HT-29 (cell line): ENCODE measurements around the gene AFAP1. TPM values are rescaled to one million over a fixed set of nuclear protein-coding genes. Genes with fewer than 3 reads are reported as not detected.
"Not testable (repeated sequence)": the region's sequence is repeated elsewhere in the genome, so short reads cannot be mapped to it uniquely, and the experiment has no call there.

Source experiments
- DNase-seq: peaks from one replicate; pipeline ENCODE4 v3.0.0-alpha.2; 2015; ENCODE audit warnings: low spot score
- total RNA-seq: library from RNA; depleted of rRNA; stranded (reverse); fragments of >200 nt; shearing (Covaris generic); gene quantifications from 2 replicates; pipeline ENCODE4 v1.2.3, GENCODE V29; 2014

The AFAP1 gene
- total RNA-seq, 1 experiment from 2014 or later: 2.9 TPM

GRCh38 chr4:7947927-7948326 is 8.3 kb upstream of the AFAP1 start:
- DNase-seq: no peak

GRCh38 chr4:7945709-7946380 is 6.2 kb upstream of the AFAP1 start:
- no peak for DNase-seq

- no peak for DNase-seq
Measured at GRCh38 chr4:7944599-7945220, 5.0 kb upstream of the AFAP1 start.

- not testable (repeated sequence) for DNase-seq
Measured at GRCh38 chr4:7943688-7944087, 4.0 kb upstream of the AFAP1 start.

GRCh38 chr4:7943211-7943610 is 3.5 kb upstream of the AFAP1 start:
- no peak for DNase-seq

- no peak for DNase-seq
Measured at GRCh38 chr4:7941965-7942496, 2.4 kb upstream of the AFAP1 start.

- peak; percentile 29 for DNase-seq
Measured at GRCh38 chr4:7941111-7941964, 1.7 kb upstream of the AFAP1 start.

GRCh38 chr4:7938609-7939376 is 868 bp downstream of the AFAP1 start:
- peak; percentile 17 for DNase-seq

GRCh38 chr4:7938266-7938608 is 1.4 kb downstream of the AFAP1 start:
- DNase-seq: no peak

GRCh38 chr4:7937006-7937405 is 2.7 kb downstream of the AFAP1 start:
- no peak for DNase-seq

GRCh38 chr4:7933651-7934510 is 5.8 kb downstream of the AFAP1 start:
- no peak for DNase-seq

GRCh38 chr4:7932287-7932686 is 7.4 kb downstream of the AFAP1 start:
- DNase-seq: no peak

- peak; percentile 33 for DNase-seq
Measured at GRCh38 chr4:7929118-7929951, 10.3 kb downstream of the AFAP1 start.

GRCh38 chr4:7928711-7929110 is 10.9 kb downstream of the AFAP1 start:
- DNase-seq: no peak

- no peak for DNase-seq
Measured at GRCh38 chr4:7926822-7927221, 12.8 kb downstream of the AFAP1 start.

GRCh38 chr4:7924570-7924969 is 15.1 kb downstream of the AFAP1 start:
- DNase-seq: no peak

- no peak for DNase-seq
Measured at GRCh38 chr4:7924163-7924562, 15.5 kb downstream of the AFAP1 start.

- DNase-seq: no peak
Measured at GRCh38 chr4:7922466-7922865, 17.2 kb downstream of the AFAP1 start.

- DNase-seq: no peak
Measured at GRCh38 chr4:7918981-7919380, 20.7 kb downstream of the AFAP1 start.

GRCh38 chr4:7918187-7918586 is 21.5 kb downstream of the AFAP1 start:
- DNase-seq: not testable (repeated sequence)
